ENCODE results near the gene AP1G1. TPM values are rescaled to one million over a fixed set of nuclear protein-coding genes. Genes with fewer than 3 reads are reported as not detected.
"Not testable (repeated sequence)": the region's sequence is repeated elsewhere in the genome, so short reads cannot be mapped to it uniquely, and the experiment has no call there.

AP1G1 gene
- total RNA-seq, 1 donor from 2014 or later, result 96.1 TPM

DNA sequence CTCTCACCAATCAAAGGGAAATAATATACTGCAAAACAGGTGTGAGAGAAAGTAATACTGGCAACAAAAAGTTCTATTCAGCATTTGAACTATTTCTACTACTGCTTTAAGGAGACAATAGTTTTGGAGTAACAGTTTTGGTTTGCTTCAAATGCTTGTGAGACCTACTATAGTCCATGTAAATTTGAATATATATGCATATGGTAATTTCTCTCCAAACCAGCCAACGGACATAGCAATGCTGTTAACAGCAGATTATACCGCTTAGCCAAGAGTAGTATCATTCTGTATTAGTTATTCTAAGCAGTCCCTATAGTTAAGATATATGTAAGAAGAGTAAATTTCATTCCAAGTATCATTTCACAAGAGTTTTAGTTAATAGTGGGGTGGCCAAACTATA lies 102.6 kb downstream of the AP1G1 start:
- DNase-seq (ENCODE audit: low spot score), result no peak

DNA sequence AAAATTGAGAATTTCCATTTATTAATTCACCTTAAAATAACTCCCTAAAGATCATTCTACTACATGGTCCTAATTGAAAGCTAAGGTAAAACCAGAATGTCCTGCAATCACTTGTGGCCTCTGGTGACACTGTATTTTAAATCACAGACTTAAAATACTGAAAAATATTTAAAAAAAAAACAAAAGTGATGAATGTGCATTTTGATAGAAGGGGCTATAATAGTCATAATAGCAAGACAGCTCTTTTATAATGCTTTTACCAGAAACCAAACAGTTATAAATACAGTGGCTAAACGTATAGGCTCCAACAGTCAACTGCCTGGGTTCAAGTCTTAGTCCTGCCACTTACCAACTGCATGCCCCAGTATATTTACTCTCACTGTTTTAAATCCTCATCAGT lies 105.3 kb downstream of the AP1G1 start:
- DNase-seq (ENCODE audit: low spot score), result no peak

DNA sequence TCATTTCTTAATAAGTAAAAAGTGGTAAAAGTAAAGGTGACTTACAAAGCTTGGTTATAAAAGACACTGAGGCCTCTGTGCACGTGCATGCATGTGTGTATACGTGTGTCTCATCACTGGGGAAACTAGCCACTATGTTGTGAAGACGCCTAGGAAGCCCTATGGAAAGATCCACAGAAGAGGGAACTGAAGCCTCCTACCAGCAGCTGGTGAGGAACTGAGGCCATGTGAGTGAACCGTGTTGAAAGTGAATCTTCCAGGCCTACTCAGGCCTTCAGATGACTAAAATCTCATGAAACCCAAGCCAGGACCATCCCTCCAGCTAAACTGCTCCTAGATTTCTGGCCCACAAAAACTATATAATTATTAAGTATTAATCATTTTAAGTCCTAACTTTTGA lies 107.8 kb downstream of the AP1G1 start:
- no peak for DNase-seq (ENCODE audit: low spot score)

DNA sequence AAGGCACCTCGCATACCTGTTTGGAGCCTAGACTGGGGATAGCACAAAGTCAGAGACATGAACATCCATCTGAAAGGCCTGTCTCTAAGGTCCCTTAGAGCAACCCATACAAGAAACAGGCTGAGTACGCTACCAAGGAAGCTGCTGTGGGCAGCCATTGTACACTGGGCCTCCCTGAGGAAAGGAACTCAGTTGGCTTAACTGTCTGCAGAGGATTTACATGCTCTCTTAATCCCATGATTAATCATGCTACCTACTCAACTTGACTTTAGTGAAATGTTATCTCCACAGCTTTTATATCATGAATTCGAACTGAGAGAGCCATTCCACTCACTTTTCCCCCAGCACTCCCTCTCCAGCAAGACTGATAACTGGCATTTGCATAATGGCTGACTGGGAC lies 110.1 kb downstream of the AP1G1 start:
- no peak for DNase-seq (ENCODE audit: low spot score)

DNA sequence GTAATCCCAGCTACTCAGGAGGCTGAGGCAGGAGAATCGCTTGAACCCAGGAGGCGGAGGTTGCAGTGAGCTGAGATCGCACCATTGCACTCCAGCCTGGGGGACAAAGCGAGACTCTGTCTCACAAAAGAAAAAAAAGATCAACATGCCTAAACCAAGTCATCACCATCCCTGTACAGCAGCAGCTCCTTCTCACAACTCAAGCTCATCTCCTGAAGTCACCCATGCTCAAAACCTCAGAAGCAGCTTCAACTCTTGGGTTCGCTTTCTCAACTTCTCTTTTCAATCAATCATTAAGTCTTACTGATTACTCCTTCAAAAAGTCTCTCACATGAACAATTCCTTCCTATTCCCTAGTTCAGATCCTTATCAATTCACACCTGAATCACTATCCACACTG lies 115.5 kb downstream of the AP1G1 start:
- DNase-seq (ENCODE audit: low spot score), result no peak

DNA sequence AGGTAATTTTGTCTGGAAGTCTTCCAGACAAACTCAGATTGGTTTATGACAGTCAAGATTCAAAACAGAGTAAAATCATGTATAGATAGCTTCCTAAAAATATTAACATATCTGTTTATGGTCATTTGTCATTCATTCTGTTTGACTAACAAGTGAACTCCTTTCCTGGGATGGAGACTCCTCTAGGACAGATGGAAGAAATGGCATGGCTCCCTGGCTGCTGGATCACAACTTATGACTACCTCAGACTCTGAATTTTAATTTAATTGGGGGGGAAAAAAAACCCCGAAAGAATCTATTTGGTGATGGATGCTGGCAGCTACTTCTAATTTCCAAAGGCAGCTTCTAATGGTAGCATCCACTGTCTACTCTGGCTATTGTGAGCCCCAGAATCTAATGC lies 118.7 kb downstream of the AP1G1 start:
- DNase-seq (ENCODE audit: low spot score), result no peak

DNA sequence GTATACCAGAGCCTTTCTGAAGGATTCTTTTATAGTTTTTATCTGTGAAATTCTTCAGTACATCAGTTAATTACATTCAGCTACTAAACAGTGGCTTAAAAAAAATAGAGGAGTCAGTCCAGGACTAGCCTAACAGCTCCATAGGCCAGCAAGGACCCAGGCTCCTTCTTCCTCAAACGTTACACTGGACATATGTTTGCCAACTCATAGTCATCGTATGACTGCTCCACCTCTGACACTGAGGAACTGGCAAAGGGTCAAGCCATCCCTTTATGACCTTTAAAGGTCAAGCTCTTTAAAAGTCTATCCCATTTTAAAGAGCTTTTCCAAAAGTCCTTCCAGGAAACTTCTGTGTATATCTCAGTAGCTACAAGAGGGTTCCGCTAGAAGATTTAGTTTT lies 120.8 kb downstream of the AP1G1 start:
- no peak for DNase-seq (ENCODE audit: low spot score)

DNA sequence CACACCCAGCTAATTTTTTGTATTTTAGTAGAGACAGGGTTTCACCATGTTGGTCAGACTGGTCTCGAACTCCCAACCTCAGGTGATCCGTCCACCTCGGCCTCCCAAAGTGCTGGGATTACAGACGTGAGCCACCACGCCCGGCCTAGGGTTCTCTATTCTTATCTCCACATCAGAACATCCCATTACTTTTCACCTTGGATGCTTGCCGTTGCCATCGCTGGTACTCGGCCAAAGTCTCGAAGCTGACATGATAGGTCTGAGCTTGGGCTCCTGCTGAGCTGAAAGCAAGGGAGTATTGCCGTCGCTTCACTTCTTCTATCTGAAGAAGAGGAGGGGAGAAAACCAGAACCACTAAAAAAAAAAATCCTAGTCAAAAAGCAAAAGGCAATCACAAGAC lies 124.4 kb downstream of the AP1G1 start:
- not testable (repeated sequence) for DNase-seq (ENCODE audit: low spot score)

DNA sequence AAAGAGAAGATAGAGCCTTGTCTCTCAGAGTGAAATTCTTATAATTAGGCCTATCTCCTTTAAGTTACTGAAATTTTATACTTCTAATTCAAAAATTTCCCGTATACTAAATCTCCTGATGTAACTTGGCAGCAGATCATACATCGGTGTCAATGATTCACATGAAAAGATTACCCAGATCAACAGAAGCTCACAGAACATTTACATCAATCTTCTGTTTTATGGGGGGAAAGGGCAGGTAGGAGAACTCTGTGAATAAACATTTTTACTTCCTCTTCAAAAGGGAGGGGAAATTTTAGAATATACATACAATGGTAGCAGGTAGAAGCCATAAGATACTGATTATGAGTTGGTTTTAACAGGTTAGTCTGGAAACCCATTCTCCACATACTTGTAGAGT lies 127.3 kb downstream of the AP1G1 start:
- DNase-seq (ENCODE audit: low spot score), result no peak

Other genes starting within 250 kb of the AP1G1 start
- gene TAT, start 231.7 kb downstream of the AP1G1 start, total RNA-seq (ENCODE audit: insufficient read depth, low replicate concordance), result 7.0 TPM
- 4.1 TPM for gene MARVELD3, start 182.7 kb downstream of the AP1G1 start, total RNA-seq (ENCODE audit: insufficient read depth, low replicate concordance)
- gene PHLPP2, start 84.1 kb downstream of the AP1G1 start, total RNA-seq (ENCODE audit: insufficient read depth, low replicate concordance), result 9.4 TPM
- 16.4 TPM for gene ATXN1L, start 37.1 kb upstream of the AP1G1 start, total RNA-seq (ENCODE audit: insufficient read depth, low replicate concordance)
- 9.6 TPM for gene ZNF821, start 75.3 kb upstream of the AP1G1 start, total RNA-seq (ENCODE audit: insufficient read depth, low replicate concordance)
- gene IST1, start 86.7 kb upstream of the AP1G1 start, total RNA-seq (ENCODE audit: insufficient read depth, low replicate concordance), result 147 TPM
- gene PKD1L3, start 191.6 kb upstream of the AP1G1 start, total RNA-seq (ENCODE audit: insufficient read depth, low replicate concordance), result 0.24 TPM
- gene DHODH, start 199.9 kb upstream of the AP1G1 start, total RNA-seq (ENCODE audit: insufficient read depth, low replicate concordance), result 1.7 TPM
- gene HP, start 245.7 kb upstream of the AP1G1 start, total RNA-seq (ENCODE audit: insufficient read depth, low replicate concordance), result 6.5 TPM